Thoracic aorta (tissue), 2 donors: ENCODE results near the gene PGAP3. TPM values are rescaled to one million over a fixed set of nuclear protein-coding genes. Genes with fewer than 3 reads are reported as not detected.

Source experiments
- ATAC-seq: fragments of 150-250 bp; one replicate; pipeline ENCODE4 v1.8.0; 2017; ENCODE audit warnings: low read depth; ENCODE audit not compliant: insufficient number of reproducible peaks, low FRiP score
- DNase-seq: peaks from one replicate; pipeline ENCODE4 v3.0.0-alpha.2; 2020; ENCODE audit warnings: low spot score
- H3K27ac ChIP-seq, 2 donors: fragments of 200-600 bp; sonication (generic); 1 replicate in 1 of 2; 2 replicates in 1 of 2; pipeline ENCODE4 v1.5.1; 2016; ENCODE audit warnings: mild to moderate bottlenecking in 2 of 2, moderate library complexity in 2 of 2
- H3K27me3 ChIP-seq: fragments of 200-600 bp; sonication (generic); replicated peaks from 2 replicates; pipeline ENCODE4 v1.6.0; 2016; ENCODE audit warnings: mild to moderate bottlenecking; ENCODE audit not compliant: insufficient read depth
- H3K36me3 ChIP-seq: fragments of 200-600 bp; sonication (generic); one replicate; pipeline ENCODE4 v1.5.1; 2016
- H3K4me1 ChIP-seq, 2 donors: fragments of 200-600 bp; sonication (generic); 1 replicate in 1 of 2; 2 replicates in 1 of 2; pipeline versions ENCODE4 v1.5.1 to v1.6.0; 2016; ENCODE audit warnings: low read depth in 2 of 2, mild to moderate bottlenecking in 1 of 2; ENCODE audit not compliant: control insufficient read depth in 1 of 2
- H3K4me3 ChIP-seq: fragments of 200-600 bp; sonication (generic); 2 replicates; pipeline ENCODE4 v1.5.1; 2016; ENCODE audit warnings: mild to moderate bottlenecking
- H3K9me3 ChIP-seq: fragments of 200-600 bp; sonication (generic); 2 replicates; pipeline ENCODE4 v1.5.1; 2016
- total RNA-seq, 2 donors: library from RNA; depleted of rRNA; stranded (reverse); fragments of >200 nt; gene quantifications; one replicate each; pipeline versions ENCODE4 v1.1.0 to v1.2.3, GENCODE V29; 2016
- TF ChIP-seq, protein P1 (sequence below): fragments of 200-600 bp; sonication (generic); IDR thresholded peaks from one replicate; pipeline ENCODE4 v1.5.1; 2019; ENCODE audit warnings: antibody characterized with exemption

PGAP3 gene
- total RNA-seq, 2 donors from 2014 or later, result 19.9 to 27.2 TPM

DNA sequence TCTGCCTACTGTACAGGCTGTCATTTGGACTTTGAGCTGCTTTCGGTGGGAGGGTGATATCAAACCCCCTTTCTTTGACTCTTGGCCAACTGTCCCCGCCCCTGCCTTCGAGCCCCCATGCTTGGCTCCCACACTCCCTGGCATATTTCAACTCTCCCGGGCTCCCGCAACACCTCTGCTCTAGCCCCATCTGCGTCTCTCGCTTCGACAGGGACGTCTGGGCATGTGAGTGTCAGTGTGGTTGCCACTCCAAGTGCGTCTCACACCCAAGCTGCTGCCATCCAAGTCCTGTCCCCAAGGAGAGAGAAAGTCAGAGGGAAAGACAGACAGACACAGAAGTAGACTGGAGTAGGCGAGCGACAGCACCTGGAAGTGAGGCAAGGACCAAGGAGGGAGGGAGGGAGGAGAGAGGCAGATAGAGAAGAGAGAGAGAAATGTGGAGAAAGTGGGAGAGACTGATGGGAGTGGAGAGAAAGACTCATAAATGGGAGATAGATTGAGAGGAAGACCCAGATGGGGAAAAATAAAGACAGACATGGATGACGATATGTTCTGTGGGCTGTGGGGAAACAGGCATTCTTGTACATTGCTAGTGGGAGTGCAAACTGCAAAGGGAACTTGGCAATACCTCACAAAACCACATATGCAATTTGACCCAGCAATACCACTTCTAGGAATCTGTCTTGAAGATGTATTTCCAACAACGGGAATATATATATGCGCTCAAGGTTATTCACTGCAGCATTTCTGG is 39.1 kb downstream of the PGAP3 start:
- Histone ChIP-seq H3K4me3 (no peak overlapping the region), H3K4me1 (no peaks in the 10 kb centered on the region), H3K27me3 (no peaks in the 10 kb centered on the region), H3K36me3 (peaks cover 2% of the 10 kb centered on the region), H3K27ac (no peak overlapping the region), H3K9me3 (no peaks in the 10 kb centered on the region)
- DNase-seq (no peak), ATAC-seq (no peak)
- TF ChIP-seq, protein P1, sequence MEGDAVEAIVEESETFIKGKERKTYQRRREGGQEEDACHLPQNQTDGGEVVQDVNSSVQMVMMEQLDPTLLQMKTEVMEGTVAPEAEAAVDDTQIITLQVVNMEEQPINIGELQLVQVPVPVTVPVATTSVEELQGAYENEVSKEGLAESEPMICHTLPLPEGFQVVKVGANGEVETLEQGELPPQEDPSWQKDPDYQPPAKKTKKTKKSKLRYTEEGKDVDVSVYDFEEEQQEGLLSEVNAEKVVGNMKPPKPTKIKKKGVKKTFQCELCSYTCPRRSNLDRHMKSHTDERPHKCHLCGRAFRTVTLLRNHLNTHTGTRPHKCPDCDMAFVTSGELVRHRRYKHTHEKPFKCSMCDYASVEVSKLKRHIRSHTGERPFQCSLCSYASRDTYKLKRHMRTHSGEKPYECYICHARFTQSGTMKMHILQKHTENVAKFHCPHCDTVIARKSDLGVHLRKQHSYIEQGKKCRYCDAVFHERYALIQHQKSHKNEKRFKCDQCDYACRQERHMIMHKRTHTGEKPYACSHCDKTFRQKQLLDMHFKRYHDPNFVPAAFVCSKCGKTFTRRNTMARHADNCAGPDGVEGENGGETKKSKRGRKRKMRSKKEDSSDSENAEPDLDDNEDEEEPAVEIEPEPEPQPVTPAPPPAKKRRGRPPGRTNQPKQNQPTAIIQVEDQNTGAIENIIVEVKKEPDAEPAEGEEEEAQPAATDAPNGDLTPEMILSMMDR, result no peak

DNA sequence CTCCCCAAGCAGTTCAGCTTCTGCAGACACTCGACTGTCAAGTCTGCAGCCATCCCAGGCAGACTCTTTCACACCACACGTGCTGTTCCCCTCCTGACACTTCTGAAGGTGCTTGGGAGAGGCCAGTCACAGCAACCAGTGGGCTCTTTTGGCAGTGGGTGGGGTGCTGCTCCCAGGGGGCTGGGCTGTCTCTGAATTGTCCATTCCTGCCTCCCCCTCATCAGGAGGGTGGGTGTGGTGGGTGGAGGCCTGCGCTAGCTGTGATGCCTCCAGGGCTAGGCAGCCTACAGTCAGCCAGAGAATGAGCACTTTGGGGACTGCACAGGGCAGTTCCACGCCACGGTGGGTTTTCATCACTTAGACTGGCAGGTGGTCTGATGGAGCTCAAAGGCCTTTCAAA is 40.6 kb downstream of the PGAP3 start:
- no peak overlapping the region for H3K4me3 ChIP-seq
- peaks cover 2% of the 10 kb centered on the region for H3K36me3 ChIP-seq
- H3K9me3 ChIP-seq, result no peaks in the 10 kb centered on the region
- H3K27ac ChIP-seq, result no peak overlapping the region
- TF ChIP-seq, protein P1, result no peak
- ATAC-seq (no peak), DNase-seq (no peak)
- peaks cover 0 to 11% of the 10 kb centered on the region in 2 donors for H3K4me1 ChIP-seq
- no peaks in the 10 kb centered on the region for H3K27me3 ChIP-seq

DNA sequence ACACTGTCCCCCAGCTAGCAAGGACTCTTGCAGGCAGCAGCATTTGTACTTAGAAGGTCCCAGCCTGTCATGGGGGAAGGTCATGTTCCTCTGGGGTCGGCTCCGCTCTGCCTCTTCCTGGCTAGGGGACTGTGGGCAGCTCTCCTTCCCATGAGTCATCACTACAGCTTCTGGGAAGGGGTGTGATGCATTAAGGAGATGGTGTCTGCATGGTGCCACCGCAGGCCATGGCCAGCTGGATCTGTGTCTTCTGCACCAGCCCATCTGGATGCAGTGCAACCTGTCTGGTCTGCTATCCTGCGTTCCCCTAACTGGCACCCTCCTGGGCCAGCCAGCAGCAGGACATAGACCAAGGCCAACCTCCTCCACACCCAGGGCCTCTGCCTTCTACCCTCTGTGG is 44.6 kb downstream of the PGAP3 start:
- TF ChIP-seq, protein P1, result no peak
- H3K9me3 ChIP-seq, result no peaks in the 10 kb centered on the region
- no peaks in the 10 kb centered on the region for H3K27me3 ChIP-seq
- H3K27ac ChIP-seq, result no peak overlapping the region
- ATAC-seq (no peak), DNase-seq (no peak)
- no peak overlapping the region for H3K4me3 ChIP-seq
- no peaks in the 10 kb centered on the region for H3K36me3 ChIP-seq
- H3K4me1 ChIP-seq, result peaks cover 18 to 29% of the 10 kb centered on the region in 2 donors

DNA sequence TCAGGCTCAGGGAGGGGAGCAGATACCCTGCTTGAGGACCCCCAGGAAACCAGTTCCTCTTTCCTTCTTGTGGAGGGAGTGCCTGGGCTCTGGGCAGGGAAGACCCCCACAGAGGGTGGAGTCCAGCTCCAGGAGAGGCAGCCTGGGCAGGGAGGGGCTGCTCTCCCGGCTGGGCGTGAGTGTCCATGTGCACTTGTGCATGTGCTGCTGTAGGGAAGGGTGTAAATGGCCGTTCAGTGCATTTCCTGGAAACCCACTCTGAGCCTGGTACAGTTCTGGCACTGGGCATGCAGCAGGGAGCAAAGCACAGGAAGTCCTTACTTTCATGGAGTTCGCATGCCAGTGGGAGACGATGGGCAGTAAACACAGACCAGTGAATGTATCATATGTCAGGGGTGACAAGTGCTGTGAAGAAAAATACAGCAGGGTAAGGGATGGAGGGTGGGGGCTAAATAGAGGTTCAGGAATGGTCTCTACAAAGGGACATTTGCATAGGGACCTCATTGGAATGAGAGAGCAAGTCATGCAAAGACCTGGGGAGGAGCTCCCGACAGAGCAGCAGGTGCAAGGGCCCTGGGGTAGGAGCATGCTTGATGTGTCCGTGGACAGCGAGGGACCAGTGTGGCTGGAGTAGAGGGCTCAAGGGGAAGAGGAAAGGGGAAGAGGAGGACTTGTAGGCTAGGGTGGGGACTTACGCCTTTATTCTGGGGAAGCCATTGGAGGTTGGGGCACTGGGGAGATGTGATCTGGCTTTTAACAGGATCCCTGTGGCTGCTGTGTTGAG is 45.4 kb downstream of the PGAP3 start:
- TF ChIP-seq, protein P1, result no peak
- Histone ChIP-seq H3K27ac (no peak overlapping the region), H3K27me3 (no peaks in the 10 kb centered on the region), H3K4me3 (no peak overlapping the region), H3K36me3 (no peaks in the 10 kb centered on the region), H3K9me3 (no peaks in the 10 kb centered on the region), H3K4me1 (peaks cover 24 to 37% of the 10 kb centered on the region in 2 donors)
- ATAC-seq (no peak), DNase-seq (no peak)

DNA sequence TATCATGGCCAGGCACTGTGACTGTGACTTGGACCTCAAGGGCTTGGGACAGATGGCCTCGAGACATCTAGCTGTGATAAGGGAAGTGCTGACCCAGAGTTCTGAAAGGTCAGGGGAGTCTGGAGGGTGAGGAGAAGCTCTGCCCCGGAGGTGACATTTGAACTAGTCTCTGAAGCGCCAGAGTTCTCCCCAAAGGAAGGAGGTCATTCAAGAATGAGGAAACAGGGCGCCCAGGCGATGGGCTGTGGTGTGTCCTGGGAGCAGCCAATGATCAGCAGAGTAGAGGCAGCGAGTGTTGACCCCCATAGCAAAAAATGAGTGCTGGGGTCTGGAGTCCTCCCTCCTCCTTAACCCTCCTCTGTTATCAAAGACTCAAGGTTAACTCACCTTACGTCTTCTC is 46.0 kb downstream of the PGAP3 start:
- no peak for DNase-seq
- no peak overlapping the region for H3K27ac ChIP-seq
- H3K36me3 ChIP-seq, result no peaks in the 10 kb centered on the region
- TF ChIP-seq, protein P1, result no peak
- no peaks in the 10 kb centered on the region for H3K27me3 ChIP-seq
- H3K9me3 ChIP-seq, result no peaks in the 10 kb centered on the region
- H3K4me3 ChIP-seq, result no peak overlapping the region
- ATAC-seq, result no peak
- peaks cover 24 to 38% of the 10 kb centered on the region in 2 donors for H3K4me1 ChIP-seq
